K562 (cell line): ENCODE measurements around the gene DEDD. TPM values are rescaled to one million over a fixed set of nuclear protein-coding genes. Genes with fewer than 3 reads are reported as not detected.

ENCODE experiments used
- BACH1 ChIP-seq: fragments of 200-800 bp; sonication (Bioruptor generic); IDR thresholded peaks from 2 replicates; pipeline ENCODE4 v1.6.1; 2016; ENCODE audit warnings: missing genetic modification characterization, missing compliant biosample characterization
- BRD9 ChIP-seq: fragments of 450-650 bp; IDR thresholded peaks from 2 replicates; pipeline ENCODE4 v1.6.1; 2018; ENCODE audit warnings: low read depth; ENCODE audit not compliant: partially characterized antibody
- CBX2 ChIP-seq: fragments of 200-600 bp; sonication (generic); IDR thresholded peaks from one replicate; pipeline ENCODE4 v1.6.1; 2012; ENCODE audit warnings: mild to moderate bottlenecking, low read length, inconsistent platforms; ENCODE audit not compliant: insufficient read depth, poor library complexity, severe bottlenecking
- GTF2F1 ChIP-seq: IDR thresholded peaks from 2 replicates; pipeline ENCODE4 v1.6.1; 2011; ENCODE audit warnings: low read depth, low read length, improper control_type of control experiment
- HOXB6 ChIP-seq: fragments of 250-450 bp; sonication (Bioruptor Pico); IDR thresholded peaks from 2 replicates; pipeline ENCODE4 v1.5.1; 2022; ENCODE audit warnings: mild to moderate bottlenecking, borderline replicate concordance
- ILK ChIP-seq: fragments of 450-650 bp; IDR thresholded peaks from 2 replicates; pipeline ENCODE4 v1.6.1; 2016; ENCODE audit warnings: missing genetic modification characterization, low read depth, mild to moderate bottlenecking, missing compliant biosample characterization, moderate library complexity, borderline replicate concordance
- NFE2L1 ChIP-seq: fragments of 450-650 bp; IDR thresholded peaks from 2 replicates; pipeline ENCODE4 v1.6.1; 2016; ENCODE audit warnings: missing genetic modification characterization, low read depth, mild to moderate bottlenecking, missing compliant biosample characterization, moderate library complexity, borderline replicate concordance
- PCBP1 ChIP-seq: fragments of 200-400 bp; formaldehyde crosslinking; IDR thresholded peaks from 2 replicates; pipeline ENCODE4 v1.6.1; 2018; ENCODE audit warnings: mild to moderate bottlenecking, low read depth, low read length; ENCODE audit not compliant: poor library complexity, severe bottlenecking
- PPARD ChIP-seq: fragments of 250-450 bp; sonication (Bioruptor Pico); IDR thresholded peaks from 2 replicates; pipeline ENCODE4 v1.8.0; 2022; ENCODE audit warnings: inconsistent platforms, mild to moderate bottlenecking, moderate library complexity
- SMAD2 ChIP-seq: fragments of 150-350 bp; IDR thresholded peaks from 2 replicates; pipeline ENCODE4 v1.6.1; 2014; ENCODE audit warnings: low read depth, mild to moderate bottlenecking, low read length
- SMARCC2 ChIP-seq: fragments of 450-650 bp; IDR thresholded peaks from 2 replicates; pipeline ENCODE4 v1.6.1; 2017; ENCODE audit warnings: antibody characterized with exemption, moderate library complexity, mild to moderate bottlenecking, low read depth
- TARDBP ChIP-seq: fragments of 450-650 bp; IDR thresholded peaks from 2 replicates; pipeline ENCODE4 v1.6.1; 2016
- ZNF239 ChIP-seq: fragments of 250-450 bp; sonication (Bioruptor Pico); IDR thresholded peaks from 2 replicates; pipeline ENCODE4 v1.4.0; 2020; ENCODE audit warnings: mild to moderate bottlenecking
- ZNF282 ChIP-seq: sonication (generic); formaldehyde crosslinking; IDR thresholded peaks from 2 replicates; pipeline ENCODE4 v1.8.1; 2023; ENCODE audit warnings: missing genetic modification reagents
- polyA plus RNA-seq, 8 experiments: library from polyadenylated mRNA; depleted of rRNA in 4 of 8; stranded (reverse) in 5 of 8; unstranded in 3 of 8; fragments of >200 nt; fragmentation: Nextera tagmentation in 2 of 8; fragmentation: Illumina TruSeq in 1 of 8; extraction: Ambion mirVana in 2 of 8; extraction: Trizol in 1 of 8; gene quantifications; 2 replicates each; pipeline versions ENCODE4 v1.2.1 to v1.2.3, GENCODE V29; 2011 to 2014; ENCODE audit warnings: inconsistent platforms in 1 of 8, missing spikeins in 1 of 8
- total RNA-seq, 7 experiments: library from RNA; depleted of rRNA in 6 of 7; stranded (reverse); fragments of >200 nt in 6 of 7; fragmentation: Illumina TruSeq in 2 of 7; extraction: Trizol in 2 of 7; gene quantifications; 2 replicates each; pipeline versions ENCODE4 v1.2.1 to v1.2.3, GENCODE V29; 2011 to 2021; ENCODE audit warnings: low replicate concordance in 1 of 7
- TF ChIP-seq, protein P1 (sequence below): fragments of 450-650 bp; formaldehyde crosslinking; IDR thresholded peaks from 2 replicates; pipeline ENCODE4 v1.4.0; 2020; ENCODE audit warnings: mild to moderate bottlenecking, moderate library complexity
- TF ChIP-seq, protein P2 (sequence below): fragments of 250-450 bp; sonication (Bioruptor Pico); IDR thresholded peaks from 2 replicates; pipeline ENCODE4 v1.4.0; 2020
- TF ChIP-seq, protein P3 (sequence below), 2 experiments: IDR thresholded peaks; 2 replicates each; pipeline ENCODE4 v1.6.1; 2012; ENCODE audit warnings: improper control_type of control experiment in 2 of 2, low read depth in 2 of 2, low read length in 2 of 2, borderline replicate concordance in 1 of 2

Gene DEDD
- total and polyA plus RNA-seq, 9 of the 15 experiments (the other 6 are each of a cell fraction or from before 2014, with no cell fraction given) = 11.6 to 41.0 (median 16.8) TPM

DNA sequence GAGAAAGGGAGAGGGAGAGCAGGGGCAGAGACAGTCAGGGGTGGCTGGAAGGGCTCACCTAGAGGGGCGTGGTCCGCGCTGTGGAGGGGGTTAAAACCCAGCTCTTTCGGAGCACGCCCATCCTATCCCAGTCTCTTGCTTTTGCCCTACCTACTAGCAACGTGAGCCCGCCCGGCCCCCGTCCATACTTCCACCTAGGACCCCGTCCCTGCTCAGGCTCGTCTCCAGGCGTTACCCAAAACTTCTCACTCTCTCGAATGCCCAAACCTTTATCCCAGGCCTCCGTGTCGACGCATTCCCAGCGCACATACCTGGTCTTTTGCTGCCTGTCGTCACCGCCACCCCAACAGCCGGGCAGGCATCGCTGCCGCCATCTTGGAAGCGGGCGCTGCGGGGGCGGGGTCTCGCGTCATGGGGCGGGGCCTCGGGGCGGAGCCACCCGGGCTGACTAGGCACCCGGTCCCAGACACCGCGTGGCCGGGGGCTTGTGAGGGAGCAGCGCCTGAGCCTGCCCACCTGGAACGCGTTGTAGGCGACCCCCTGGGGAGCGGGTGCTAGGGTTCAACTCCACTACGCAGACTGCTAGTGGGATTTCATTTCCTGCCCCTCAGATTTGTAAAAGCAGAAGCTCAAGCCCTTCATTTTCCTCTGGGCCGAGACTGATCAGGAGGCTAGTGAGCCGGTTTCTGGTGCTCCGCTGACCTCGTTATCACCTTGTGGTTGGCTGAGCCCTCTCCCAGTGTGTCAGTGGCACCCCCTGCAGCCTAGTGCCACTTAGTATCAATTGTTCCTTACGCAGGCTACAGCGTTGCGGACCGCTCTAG is 44.9 kb upstream of the DEDD start, which contains the start of gene B4GALT3 (continued):
- TF ChIP-seq BRD9 (peak; percentile 96), GTF2F1 (no peak), PPARD (CRISPR knock-in tag) (no peak), SMAD2 (no peak), PCBP1 (no peak), SMARCC2 (0 out of 2 replicates have a peak, but pooled peaks have one; percentile 24), HOXB6 (CRISPR knock-in tag) (peak; percentile 61; the same call in 1 of the 2 replicates), TARDBP (no peak), ZNF239 (CRISPR knock-in tag) (no peak), CBX2 (no peak), NFE2L1 (tag) (no peak), ILK (tag) (no peak), ZNF282 (CRISPR knock-in tag) (no peak), BACH1 (tag) (no peak)
- TF ChIP-seq, protein P1, sequence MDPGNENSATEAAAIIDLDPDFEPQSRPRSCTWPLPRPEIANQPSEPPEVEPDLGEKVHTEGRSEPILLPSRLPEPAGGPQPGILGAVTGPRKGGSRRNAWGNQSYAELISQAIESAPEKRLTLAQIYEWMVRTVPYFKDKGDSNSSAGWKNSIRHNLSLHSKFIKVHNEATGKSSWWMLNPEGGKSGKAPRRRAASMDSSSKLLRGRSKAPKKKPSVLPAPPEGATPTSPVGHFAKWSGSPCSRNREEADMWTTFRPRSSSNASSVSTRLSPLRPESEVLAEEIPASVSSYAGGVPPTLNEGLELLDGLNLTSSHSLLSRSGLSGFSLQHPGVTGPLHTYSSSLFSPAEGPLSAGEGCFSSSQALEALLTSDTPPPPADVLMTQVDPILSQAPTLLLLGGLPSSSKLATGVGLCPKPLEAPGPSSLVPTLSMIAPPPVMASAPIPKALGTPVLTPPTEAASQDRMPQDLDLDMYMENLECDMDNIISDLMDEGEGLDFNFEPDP (CRISPR knock-in tag) = no peak
- TF ChIP-seq, protein P2, sequence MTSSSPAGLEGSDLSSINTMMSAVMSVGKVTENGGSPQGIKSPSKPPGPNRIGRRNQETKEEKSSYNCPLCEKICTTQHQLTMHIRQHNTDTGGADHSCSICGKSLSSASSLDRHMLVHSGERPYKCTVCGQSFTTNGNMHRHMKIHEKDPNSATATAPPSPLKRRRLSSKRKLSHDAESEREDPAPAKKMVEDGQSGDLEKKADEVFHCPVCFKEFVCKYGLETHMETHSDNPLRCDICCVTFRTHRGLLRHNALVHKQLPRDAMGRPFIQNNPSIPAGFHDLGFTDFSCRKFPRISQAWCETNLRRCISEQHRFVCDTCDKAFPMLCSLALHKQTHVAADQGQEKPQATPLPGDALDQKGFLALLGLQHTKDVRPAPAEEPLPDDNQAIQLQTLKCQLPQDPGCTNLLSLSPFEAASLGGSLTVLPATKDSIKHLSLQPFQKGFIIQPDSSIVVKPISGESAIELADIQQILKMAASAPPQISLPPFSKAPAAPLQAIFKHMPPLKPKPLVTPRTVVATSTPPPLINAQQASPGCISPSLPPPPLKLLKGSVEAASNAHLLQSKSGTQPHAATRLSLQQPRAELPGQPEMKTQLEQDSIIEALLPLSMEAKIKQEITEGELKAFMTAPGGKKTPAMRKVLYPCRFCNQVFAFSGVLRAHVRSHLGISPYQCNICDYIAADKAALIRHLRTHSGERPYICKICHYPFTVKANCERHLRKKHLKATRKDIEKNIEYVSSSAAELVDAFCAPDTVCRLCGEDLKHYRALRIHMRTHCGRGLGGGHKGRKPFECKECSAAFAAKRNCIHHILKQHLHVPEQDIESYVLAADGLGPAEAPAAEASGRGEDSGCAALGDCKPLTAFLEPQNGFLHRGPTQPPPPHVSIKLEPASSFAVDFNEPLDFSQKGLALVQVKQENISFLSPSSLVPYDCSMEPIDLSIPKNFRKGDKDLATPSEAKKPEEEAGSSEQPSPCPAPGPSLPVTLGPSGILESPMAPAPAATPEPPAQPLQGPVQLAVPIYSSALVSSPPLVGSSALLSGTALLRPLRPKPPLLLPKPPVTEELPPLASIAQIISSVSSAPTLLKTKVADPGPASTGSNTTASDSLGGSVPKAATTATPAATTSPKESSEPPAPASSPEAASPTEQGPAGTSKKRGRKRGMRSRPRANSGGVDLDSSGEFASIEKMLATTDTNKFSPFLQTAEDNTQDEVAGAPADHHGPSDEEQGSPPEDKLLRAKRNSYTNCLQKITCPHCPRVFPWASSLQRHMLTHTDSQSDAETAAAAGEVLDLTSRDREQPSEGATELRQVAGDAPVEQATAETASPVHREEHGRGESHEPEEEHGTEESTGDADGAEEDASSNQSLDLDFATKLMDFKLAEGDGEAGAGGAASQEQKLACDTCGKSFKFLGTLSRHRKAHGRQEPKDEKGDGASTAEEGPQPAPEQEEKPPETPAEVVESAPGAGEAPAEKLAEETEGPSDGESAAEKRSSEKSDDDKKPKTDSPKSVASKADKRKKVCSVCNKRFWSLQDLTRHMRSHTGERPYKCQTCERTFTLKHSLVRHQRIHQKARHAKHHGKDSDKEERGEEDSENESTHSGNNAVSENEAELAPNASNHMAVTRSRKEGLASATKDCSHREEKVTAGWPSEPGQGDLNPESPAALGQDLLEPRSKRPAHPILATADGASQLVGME (CRISPR knock-in tag) = no peak; the same call in 1 of the 2 replicates
- TF ChIP-seq, protein P3, sequence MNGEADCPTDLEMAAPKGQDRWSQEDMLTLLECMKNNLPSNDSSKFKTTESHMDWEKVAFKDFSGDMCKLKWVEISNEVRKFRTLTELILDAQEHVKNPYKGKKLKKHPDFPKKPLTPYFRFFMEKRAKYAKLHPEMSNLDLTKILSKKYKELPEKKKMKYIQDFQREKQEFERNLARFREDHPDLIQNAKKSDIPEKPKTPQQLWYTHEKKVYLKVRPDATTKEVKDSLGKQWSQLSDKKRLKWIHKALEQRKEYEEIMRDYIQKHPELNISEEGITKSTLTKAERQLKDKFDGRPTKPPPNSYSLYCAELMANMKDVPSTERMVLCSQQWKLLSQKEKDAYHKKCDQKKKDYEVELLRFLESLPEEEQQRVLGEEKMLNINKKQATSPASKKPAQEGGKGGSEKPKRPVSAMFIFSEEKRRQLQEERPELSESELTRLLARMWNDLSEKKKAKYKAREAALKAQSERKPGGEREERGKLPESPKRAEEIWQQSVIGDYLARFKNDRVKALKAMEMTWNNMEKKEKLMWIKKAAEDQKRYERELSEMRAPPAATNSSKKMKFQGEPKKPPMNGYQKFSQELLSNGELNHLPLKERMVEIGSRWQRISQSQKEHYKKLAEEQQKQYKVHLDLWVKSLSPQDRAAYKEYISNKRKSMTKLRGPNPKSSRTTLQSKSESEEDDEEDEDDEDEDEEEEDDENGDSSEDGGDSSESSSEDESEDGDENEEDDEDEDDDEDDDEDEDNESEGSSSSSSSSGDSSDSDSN (IDR thresholded peaks at IDR 0.05; ENCODE audit: borderline replicate concordance in 1 of 2, low read depth in 2 of 2, low read length in 2 of 2) = 0 out of 4 replicates have a peak, but pooled peaks of 1 of the 2 experiments have one; percentile 50
